NCI-H1105 (cell line): ENCODE data around the gene DENR.
"Not testable (repeated sequence)": the region's sequence is repeated elsewhere in the genome, so short reads cannot be mapped to it uniquely, and the experiment has no call there.

ENCODE experiments used
- DNase-seq: peaks from one replicate; lab custom pipeline; 2025; lab: John Stamatoyannopoulos, UW

Gene DENR

GRCh38 chr12:122752464-122753318 is at the start of gene DENR:
TSS of gene DENR (plus strand) at chr12:122752824. CDS start at chr12:122753702, 878 bp downstream.
- peak; percentile 98 for DNase-seq

- not testable (repeated sequence) for DNase-seq
These were observed 49.6 kb upstream of the DENR start, which contains the start of gene HCAR2 for GRCh38 chr12:122702890-122703611. TSS of gene HCAR2 (minus strand) at chr12:122703357. CDS start at chr12:122703283, 74 bp downstream.

- DNase-seq: not testable (repeated sequence)
These were observed 48.8 kb upstream of the DENR start for GRCh38 chr12:122703841-122704240.

- DNase-seq: not testable (repeated sequence)
These were observed 43.3 kb upstream of the DENR start for GRCh38 chr12:122709287-122709686.

- DNase-seq: not testable (repeated sequence)
These were observed 42.3 kb upstream of the DENR start for GRCh38 chr12:122710341-122710740.

- DNase-seq: not testable (repeated sequence)
These were observed 41.4 kb upstream of the DENR start for GRCh38 chr12:122711266-122711665.

GRCh38 chr12:122713491-122714188 is 39.0 kb upstream of the DENR start:
- DNase-seq: not testable (repeated sequence)

GRCh38 chr12:122715211-122715610 is 37.4 kb upstream of the DENR start:
- not testable (repeated sequence) for DNase-seq

GRCh38 chr12:122716658-122717057 is 36.0 kb upstream of the DENR start, which contains the start of gene HCAR3:
TSS of gene HCAR3 (minus strand) at chr12:122716811. CDS start at chr12:122716737, 74 bp downstream.
- not testable (repeated sequence) for DNase-seq

- DNase-seq: no peak
These were observed 31.5 kb upstream of the DENR start for GRCh38 chr12:122721057-122721545.

GRCh38 chr12:122722387-122722786 is 30.2 kb upstream of the DENR start:
- no peak for DNase-seq

- no peak for DNase-seq
These were observed 27.9 kb upstream of the DENR start for GRCh38 chr12:122724641-122725243.

GRCh38 chr12:122725452-122726079 is 27.1 kb upstream of the DENR start:
- DNase-seq: no peak

- DNase-seq: no peak
These were observed 26.5 kb upstream of the DENR start for GRCh38 chr12:122726080-122726558.

GRCh38 chr12:122729583-122730214 is 22.9 kb upstream of the DENR start:
- DNase-seq: no peak

GRCh38 chr12:122730215-122731014 is 22.2 kb upstream of the DENR start, which contains the start of gene HCAR1:
TSS of gene HCAR1 (minus strand) at chr12:122730844. CDS start at chr12:122730339, 505 bp downstream.
- DNase-seq: no peak

GRCh38 chr12:122732170-122732569 is 20.5 kb upstream of the DENR start:
- DNase-seq: no peak

GRCh38 chr12:122732611-122733010 is 20.0 kb upstream of the DENR start:
- no peak for DNase-seq

GRCh38 chr12:122738571-122738970 is 14.1 kb upstream of the DENR start:
- DNase-seq: no peak
